Measurements from ENCODE around the gene CAST. TPM values are rescaled to one million over a fixed set of nuclear protein-coding genes. Genes with fewer than 3 reads are reported as not detected.
A peak's percentile ranks its signal among the peaks of the same experiment; 100 is the strongest.

Gene CAST
- total RNA-seq, 1 donor from 2014 or later: 174 TPM

GRCh38 chr5:96702503-96703383 is 40.6 kb downstream of the CAST start:
- Histone ChIP-seq H3K4me3 (ENCODE audit: low read depth, low read length) (peak overlapping the region; percentile 78), H3K27me3 (ENCODE audit: control insufficient read depth, insufficient read depth, low read length) (no peaks in the 10 kb centered on the region), H3K36me3 (ENCODE audit: control insufficient read depth, insufficient read depth, low read length) (no peaks in the 10 kb centered on the region)
- TF ChIP-seq CTCF (IDR thresholded peaks at IDR 0.05; ENCODE audit: insufficient read depth, low read length, poor library complexity, severe bottlenecking): no peak
- DNase-seq (ENCODE audit: low read depth): peak; percentile 82

- Histone ChIP-seq H3K36me3 (ENCODE audit: control insufficient read depth, insufficient read depth, low read length) (no peaks in the 10 kb centered on the region), H3K27me3 (ENCODE audit: control insufficient read depth, insufficient read depth, low read length) (no peaks in the 10 kb centered on the region), H3K4me3 (ENCODE audit: low read depth, low read length) (peak overlapping the region; percentile 78)
- no peak for TF ChIP-seq CTCF (IDR thresholded peaks at IDR 0.05; ENCODE audit: insufficient read depth, low read length, poor library complexity, severe bottlenecking)
- DNase-seq (ENCODE audit: low read depth): no peak
These were observed 41.3 kb downstream of the CAST start for GRCh38 chr5:96703384-96703920.

DNA sequence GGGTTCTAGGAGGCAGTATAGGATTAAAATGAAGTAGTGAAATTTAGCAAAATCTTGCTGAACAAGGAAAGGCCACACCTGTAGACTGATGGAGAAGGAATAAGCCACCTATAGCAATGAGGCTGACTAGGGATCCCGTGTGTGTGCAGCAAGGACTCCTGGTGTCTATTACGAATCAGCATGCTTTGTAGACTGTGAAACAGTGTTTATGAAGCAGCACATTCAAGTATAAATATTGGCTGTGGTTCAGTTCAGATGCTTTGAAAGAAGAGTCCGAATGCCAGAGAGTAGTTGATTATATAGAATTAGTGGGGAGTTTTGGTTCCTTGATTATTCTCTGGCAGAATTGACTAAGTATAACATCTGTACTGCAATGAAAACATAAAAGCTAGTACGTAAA is 41.8 kb downstream of the CAST start:
- Histone ChIP-seq H3K4me3 (ENCODE audit: low read depth, low read length) (no peak overlapping the region), H3K36me3 (ENCODE audit: control insufficient read depth, insufficient read depth, low read length) (no peaks in the 10 kb centered on the region), H3K27me3 (ENCODE audit: control insufficient read depth, insufficient read depth, low read length) (no peaks in the 10 kb centered on the region)
- DNase-seq (ENCODE audit: low read depth): no peak
- no peak for TF ChIP-seq CTCF (IDR thresholded peaks at IDR 0.05; ENCODE audit: insufficient read depth, low read length, poor library complexity, severe bottlenecking)

DNA sequence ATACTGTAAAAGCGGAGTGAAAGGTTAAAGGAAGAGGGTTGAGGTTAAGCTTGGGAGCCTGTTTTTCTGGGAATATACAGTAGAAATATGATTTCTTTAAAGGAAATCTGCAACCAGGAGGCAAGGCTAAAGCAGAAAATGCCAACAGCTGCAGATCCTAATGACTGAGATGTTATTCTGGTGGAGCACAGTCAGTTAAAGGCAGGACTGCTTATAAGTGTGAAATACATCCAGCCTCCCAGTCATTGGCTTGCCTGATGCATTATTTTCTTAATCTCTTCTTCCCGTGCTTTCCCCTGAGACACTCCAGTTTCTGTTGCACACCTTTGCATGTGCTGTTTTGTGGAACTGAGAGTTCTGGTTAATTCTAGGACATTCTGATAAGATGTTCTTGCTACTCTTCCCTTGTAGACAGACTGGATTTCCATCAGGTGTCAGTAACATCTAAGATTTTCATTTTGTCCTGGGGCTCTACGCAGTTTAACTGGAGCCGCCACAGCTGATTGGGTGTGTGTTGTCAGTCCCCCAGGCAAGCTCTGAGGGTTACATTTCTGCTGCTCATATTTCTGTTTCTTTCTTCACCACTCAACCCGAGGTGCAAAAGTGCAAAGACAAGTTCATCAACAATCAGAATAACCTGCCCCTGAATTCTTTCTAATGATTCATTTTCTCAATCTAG is 44.4 kb downstream of the CAST start:
- no peak for DNase-seq (ENCODE audit: low read depth)
- Histone ChIP-seq H3K4me3 (ENCODE audit: low read depth, low read length) (no peak overlapping the region), H3K27me3 (ENCODE audit: control insufficient read depth, insufficient read depth, low read length) (no peaks in the 10 kb centered on the region), H3K36me3 (ENCODE audit: control insufficient read depth, insufficient read depth, low read length) (no peaks in the 10 kb centered on the region)
- no peak for TF ChIP-seq CTCF (IDR thresholded peaks at IDR 0.05; ENCODE audit: insufficient read depth, low read length, poor library complexity, severe bottlenecking)

DNA sequence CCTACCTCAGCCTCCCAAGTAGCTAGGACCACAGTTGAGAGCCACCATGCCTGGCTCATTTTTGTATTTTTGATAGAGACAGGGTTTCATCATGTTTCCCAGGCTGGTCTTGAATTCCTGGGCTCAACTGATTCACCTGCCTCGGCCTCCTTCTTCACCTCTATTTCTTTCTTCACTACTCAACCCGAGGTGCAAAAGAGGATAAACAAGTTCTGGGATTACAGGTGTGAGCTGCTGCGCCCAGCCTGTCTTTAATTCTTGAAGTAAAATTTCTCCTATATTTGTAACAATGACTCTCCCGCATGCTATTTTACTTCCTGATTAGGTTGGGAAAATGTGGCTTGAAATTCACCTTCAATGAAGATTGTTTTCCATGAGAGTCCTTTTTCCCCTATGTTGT is 46.4 kb downstream of the CAST start:
- Histone ChIP-seq H3K4me3 (ENCODE audit: low read depth, low read length) (no peak overlapping the region), H3K27me3 (ENCODE audit: control insufficient read depth, insufficient read depth, low read length) (no peaks in the 10 kb centered on the region), H3K36me3 (ENCODE audit: control insufficient read depth, insufficient read depth, low read length) (no peaks in the 10 kb centered on the region)
- no peak for DNase-seq (ENCODE audit: low read depth)
- TF ChIP-seq CTCF (IDR thresholded peaks at IDR 0.05; ENCODE audit: insufficient read depth, low read length, poor library complexity, severe bottlenecking): no peak
